A375 (cell line): Measurements from ENCODE around the gene RPL6. TPM values are rescaled to one million over a fixed set of nuclear protein-coding genes. Genes with fewer than 3 reads are reported as not detected.

Experiments used
- total RNA-seq: library from RNA; depleted of rRNA; stranded (reverse); fragments of >200 nt; shearing (Covaris generic); gene quantifications from 2 replicates; pipeline ENCODE4 v1.2.3, GENCODE V29; 2014; rRNA removed

The RPL6 gene
- 1,851 and 2,575 TPM in 2 replicates for total RNA-seq

DNA sequence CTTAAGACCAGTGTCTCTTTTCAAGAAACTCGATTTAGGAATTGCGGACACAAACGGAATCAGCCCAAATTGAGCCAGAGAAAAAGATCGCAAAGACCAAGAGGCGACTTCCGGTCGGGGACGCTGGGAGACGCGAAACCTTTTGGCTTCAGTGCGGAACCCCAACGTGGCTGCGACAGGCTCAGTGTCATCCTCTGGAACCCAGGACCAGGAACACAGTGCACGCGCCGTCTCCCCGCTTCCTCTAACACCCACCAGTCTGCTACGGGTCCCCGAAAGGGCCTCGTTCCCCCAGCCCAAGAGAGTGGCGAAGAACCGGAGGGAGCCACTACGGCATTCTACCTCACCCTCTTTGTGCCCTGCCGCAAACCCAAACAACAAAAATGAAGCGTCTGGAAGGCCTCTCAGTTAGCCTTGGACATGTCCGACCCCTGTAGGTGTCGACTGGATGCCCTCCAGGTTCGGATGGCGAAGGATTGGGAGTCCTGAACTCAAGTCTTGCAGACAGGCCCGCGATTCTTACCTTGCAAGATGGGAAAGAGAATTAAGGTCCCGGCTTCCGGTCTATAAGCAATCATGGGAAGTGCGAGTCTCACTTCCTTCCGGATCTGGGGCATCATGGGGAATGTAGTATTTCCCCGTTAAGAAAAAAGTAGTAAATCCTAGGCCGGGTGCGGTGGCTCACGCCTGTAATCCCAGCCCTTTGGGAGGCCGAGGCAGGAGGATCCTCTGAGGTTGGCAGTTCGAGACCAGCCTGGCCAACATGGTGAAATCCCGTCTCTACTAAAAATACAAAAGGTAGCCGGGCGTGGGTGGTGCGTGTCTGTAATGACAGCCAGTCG is at the start of gene RPL6:
Gene RPL6 (minus strand): TSS at position 542 of the 842 bp plus-strand sequence. CDS start 949 bp downstream, outside the sequence.

DNA sequence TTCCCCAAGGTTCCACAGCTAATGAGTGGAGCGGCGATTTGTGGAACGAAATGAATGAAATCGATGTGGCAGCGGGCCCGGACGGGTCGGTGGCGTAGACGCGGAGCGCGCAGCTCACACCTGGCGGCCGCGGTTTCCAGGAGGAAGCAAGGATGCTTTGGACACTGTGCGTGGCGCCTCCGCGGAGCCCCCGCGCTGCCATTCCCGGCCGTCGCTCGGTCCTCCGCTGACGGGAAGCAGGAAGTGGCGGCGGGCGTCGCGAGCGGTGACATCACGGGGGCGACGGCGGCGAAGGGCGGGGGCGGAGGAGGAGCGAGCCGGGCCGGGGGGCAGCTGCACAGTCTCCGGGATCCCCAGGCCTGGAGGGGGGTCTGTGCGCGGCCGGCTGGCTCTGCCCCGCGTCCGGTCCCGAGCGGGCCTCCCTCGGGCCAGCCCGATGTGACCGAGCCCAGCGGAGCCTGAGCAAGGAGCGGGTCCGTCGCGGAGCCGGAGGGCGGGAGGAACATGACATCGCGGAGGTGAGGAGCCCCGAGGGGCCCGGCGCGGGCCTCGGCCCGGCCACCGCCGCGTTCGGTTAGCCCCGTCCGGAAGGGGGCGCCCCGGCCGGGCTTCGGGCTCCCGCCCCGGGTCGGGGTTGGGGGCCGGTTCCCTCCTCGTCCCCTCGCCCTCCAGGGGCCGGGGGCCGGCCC is 9.3 kb upstream of the RPL6 start, which contains the start of gene PTPN11:
Gene PTPN11 (plus strand): TSS at position 340 of the 689 bp plus-strand sequence. CDS start 165 bp downstream, at position 505.

GRCh38 chr12:112381883-112382796 is 27.3 kb downstream of the RPL6 start, which contains the start of gene HECTD4:
TSS of gene HECTD4 (minus strand) at chr12:112382431. CDS start at chr12:112382128, 303 bp downstream.

Other genes starting within 250 kb of the RPL6 start
- 10.6 and 13.6 TPM in 2 replicates for gene HECTD4, start 27.2 kb downstream of the RPL6 start, total RNA-seq
- 75.3 and 77.9 TPM in 2 replicates for gene PTPN11, start 9.3 kb upstream of the RPL6 start, total RNA-seq